Left lobe of liver (tissue), 2 donors: ENCODE results near the gene DRAM1. TPM values are rescaled to one million over a fixed set of nuclear protein-coding genes. Genes with fewer than 3 reads are reported as not detected.
A peak's percentile ranks its signal among the peaks of the same experiment; 100 is the strongest.

Experiments used
- ATAC-seq: fragments of 200-7000 bp; cut with Tn5 transposase; one replicate; pipeline ENCODE4 v1.9.1; 2020; ENCODE audit warnings: mild to moderate bottlenecking, moderate library complexity
- DNase-seq: peaks from one replicate; pipeline ENCODE4 v3.0.0-alpha.2; 2020; ENCODE audit warnings: low spot score
- total RNA-seq: library from RNA; stranded (reverse); gene quantifications from one replicate; pipeline ENCODE4 v1.2.1, GENCODE V29; 2021
- donor health status: DM: no; HTN: no; CAD: no; lungs with moderate emphysema.
- donor health status: DM: no; HTN: yes; CAD: no.

The DRAM1 gene
- total RNA-seq, 1 donor from 2014 or later, result 2.5 TPM

GRCh38 chr12:101939306-101939705, 61.9 kb downstream of the DRAM1 start:
- no peak for DNase-seq
- no peak for ATAC-seq

DNA sequence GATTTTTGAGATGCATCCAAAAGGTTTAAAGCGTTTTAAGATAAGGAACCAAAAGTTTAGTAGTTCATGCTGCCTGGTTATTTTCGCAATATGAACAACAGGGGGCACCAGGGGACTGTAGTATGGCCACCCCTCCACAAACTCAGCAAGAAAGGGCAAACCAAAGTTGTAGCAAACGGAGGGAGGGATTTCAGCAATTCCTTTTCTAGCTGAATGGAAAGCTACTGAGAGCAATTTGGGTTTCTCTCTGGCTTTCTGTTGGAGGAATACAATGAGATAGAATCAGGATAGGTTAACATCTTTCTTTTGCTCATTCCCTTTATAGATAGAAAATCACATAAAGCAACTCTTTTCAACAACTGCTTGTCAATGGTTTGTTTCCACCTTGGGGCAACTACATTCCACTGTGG, 62.5 kb downstream of the DRAM1 start:
- ATAC-seq, result peak; percentile 97
- DNase-seq, result peak; percentile 51

GRCh38 chr12:101940400-101940950, 63.1 kb downstream of the DRAM1 start:
- no peak for DNase-seq

GRCh38 chr12:101941306-101942249, 64.2 kb downstream of the DRAM1 start:
- ATAC-seq (no peak), DNase-seq (no peak)

More at GRCh38 chr12:101940400-101940950, 63.1 kb downstream of the DRAM1 start:
- ATAC-seq, result no peak

- ATAC-seq (no peak), DNase-seq (no peak)
These were observed 64.8 kb downstream of the DRAM1 start for GRCh38 chr12:101942250-101942605.

DNA sequence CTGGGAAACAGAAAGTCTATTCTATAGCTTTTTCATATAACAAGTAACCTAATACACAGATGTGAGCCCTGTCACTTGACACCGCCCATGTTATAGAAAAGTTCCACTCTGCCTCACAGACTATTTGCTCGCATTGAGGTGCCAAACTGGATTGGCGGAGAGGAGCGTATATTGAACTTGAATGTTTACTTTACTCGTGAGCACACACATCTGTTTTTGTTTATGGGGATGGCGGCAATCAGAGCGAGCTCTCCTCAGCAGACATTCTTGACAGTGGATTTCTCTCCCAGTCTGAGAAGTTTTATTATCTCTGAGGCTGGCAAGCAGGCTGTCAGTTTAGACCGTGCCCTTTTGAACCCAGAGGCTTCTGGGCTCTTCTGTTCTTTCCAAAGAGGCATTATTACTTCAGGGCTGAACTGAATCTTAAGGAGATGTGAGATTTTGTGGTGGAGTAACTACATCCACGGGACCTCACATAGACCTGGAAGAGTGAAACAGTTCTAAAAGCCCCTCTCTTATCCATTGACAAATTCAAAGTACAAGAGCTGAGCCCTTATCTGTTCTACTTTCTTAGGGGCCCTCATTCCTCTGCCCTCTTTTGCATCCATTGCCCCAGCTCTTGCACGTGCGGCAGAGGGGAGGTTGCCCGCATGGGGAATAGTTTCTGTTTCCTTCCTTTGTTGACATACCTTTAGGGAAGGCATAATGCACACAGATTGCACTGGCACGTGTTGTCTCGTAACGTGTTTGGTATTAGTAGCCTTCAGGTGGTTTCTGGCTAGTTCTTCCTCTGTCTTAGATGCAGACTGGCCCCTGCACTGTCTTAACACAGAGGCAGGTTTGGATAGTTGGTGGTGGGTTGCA, 68.2 kb downstream of the DRAM1 start:
- peak; percentile 48 for ATAC-seq
- DNase-seq, result no peak

GRCh38 chr12:101946233-101946611, 68.8 kb downstream of the DRAM1 start:
- ATAC-seq (no peak), DNase-seq (no peak)

- DNase-seq (no peak), ATAC-seq (no peak)
These were observed 69.9 kb downstream of the DRAM1 start for GRCh38 chr12:101947316-101947715.

GRCh38 chr12:101948365-101948764, 71.0 kb downstream of the DRAM1 start:
- no peak for ATAC-seq
- DNase-seq, result no peak

- no peak for ATAC-seq
- no peak for DNase-seq
These were observed 73.8 kb downstream of the DRAM1 start for GRCh38 chr12:101951002-101951670.

DNA sequence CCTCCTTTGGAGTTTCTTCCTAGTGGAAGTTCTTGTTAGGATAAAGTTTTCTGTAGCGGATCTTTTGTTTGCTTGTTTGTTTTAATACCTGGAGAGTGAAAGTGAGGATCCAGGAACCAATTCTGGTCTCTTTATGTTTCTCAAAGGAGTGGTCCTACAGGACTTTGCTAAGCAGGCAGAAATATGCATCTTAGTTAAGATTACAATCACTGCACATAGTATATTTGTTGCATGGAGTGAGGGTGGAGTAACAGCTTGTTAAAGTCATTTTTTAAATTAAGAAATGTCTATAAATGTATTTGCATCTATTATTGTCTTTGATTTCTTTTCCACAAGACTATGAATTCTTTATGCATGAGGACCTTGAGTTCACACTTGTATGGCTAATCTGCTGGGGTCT, 76.7 kb downstream of the DRAM1 start:
- ATAC-seq (no peak), DNase-seq (no peak)

DNA sequence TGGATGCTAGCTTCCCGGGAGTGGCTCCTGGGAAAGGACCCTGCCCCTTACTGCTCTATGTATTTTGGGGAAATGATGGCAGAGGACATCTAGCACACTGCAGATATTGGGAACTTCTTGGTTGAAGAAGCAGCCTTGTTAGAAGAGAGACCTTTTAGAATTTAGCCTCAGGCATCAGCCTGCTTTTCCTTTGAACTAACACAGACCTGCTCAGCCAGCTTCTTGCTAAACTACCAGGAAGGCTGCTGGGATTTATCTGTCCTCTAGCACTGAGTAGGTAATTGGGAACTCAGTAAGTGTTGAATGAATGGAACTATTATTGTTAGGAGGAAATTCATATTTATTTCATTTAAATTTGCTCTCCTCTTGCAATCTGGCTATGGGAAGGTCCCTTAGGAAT, 77.3 kb downstream of the DRAM1 start:
- no peak for DNase-seq
- no peak for ATAC-seq

- ATAC-seq (no peak), DNase-seq (no peak)
These were observed 80.0 kb downstream of the DRAM1 start for GRCh38 chr12:101957252-101957959.

- DNase-seq (no peak), ATAC-seq (no peak)
These were observed 82.2 kb downstream of the DRAM1 start for GRCh38 chr12:101959607-101960006.

DNA sequence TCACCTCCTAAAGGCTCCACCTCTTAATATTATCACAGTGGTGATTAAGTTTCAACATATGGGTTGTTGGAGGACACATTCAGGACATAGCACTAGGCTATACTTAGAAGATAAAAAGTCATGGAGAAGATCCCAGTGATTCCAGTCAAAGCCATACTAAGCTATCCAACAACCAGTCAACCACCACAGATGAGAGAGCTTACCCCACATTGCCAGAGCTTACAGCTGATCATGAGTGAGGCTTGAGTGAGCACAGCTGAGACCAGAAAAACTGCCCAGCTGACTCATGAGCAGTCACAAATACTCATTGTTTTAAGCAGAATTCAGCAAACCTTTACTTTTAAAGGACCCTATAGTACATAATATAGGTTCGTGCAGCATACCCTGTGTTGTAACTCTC, 85.1 kb downstream of the DRAM1 start:
- DNase-seq (no peak), ATAC-seq (no peak)

GRCh38 chr12:101963697-101964096, 86.3 kb downstream of the DRAM1 start:
- ATAC-seq, result peak; percentile 62
- no peak for DNase-seq

DNA sequence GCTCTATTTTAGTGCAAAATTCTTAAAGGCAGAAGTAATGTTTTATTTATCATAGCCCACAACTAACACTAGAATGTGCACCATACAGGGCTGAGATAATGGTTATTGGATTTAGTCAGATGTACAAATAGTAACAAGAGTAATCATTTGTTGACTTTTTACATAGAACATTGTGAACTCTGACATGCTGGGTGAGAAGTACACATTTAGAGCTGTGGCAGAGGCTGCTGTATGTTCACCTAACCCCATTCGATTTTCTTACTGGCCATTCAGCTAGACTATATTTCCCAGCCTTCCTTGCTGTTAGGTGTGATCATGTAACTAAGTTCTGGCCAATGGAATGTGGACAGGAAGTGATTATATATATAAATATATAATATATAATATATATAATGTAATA, 89.1 kb downstream of the DRAM1 start:
- ATAC-seq (no peak), DNase-seq (no peak)

GRCh38 chr12:101967506-101967905, 90.1 kb downstream of the DRAM1 start:
- ATAC-seq, result no peak

GRCh38 chr12:101968770-101969169, 91.4 kb downstream of the DRAM1 start:
- DNase-seq (no peak), ATAC-seq (no peak)

More at GRCh38 chr12:101967506-101967905, 90.1 kb downstream of the DRAM1 start:
- DNase-seq, result no peak
